H9 (cell line): ENCODE data around the gene SPDYA. TPM values are rescaled to one million over a fixed set of nuclear protein-coding genes. Genes with fewer than 3 reads are reported as not detected.

ENCODE experiments used
- DNase-seq: peaks from one replicate; pipeline ENCODE4 v3.0.0-alpha.2; 2017
- H2AFZ ChIP-seq: one replicate; pipeline ENCODE4 v1.6.1; 2013; ENCODE audit warnings: mild to moderate bottlenecking, low read length, control low read depth, moderate library complexity
- H2AK5ac ChIP-seq: 2 replicates; pipeline ENCODE4 v1.6.1; 2013; ENCODE audit warnings: low read length, control low read depth, mixed read lengths; ENCODE audit not compliant: insufficient read length
- H2BK120ac ChIP-seq: one replicate; pipeline ENCODE4 v1.6.1; 2013; ENCODE audit warnings: low read depth, mild to moderate bottlenecking, low read length, control low read depth, inconsistent platforms; ENCODE audit not compliant: poor library complexity, severe bottlenecking
- H2BK12ac ChIP-seq: 2 replicates; pipeline ENCODE4 v1.6.1; 2013; ENCODE audit warnings: low read length, control low read depth, mixed read lengths, low read depth; ENCODE audit not compliant: insufficient read length
- H2BK15ac ChIP-seq: 2 replicates; pipeline ENCODE4 v1.6.1; 2013; ENCODE audit warnings: low read depth, low read length, control low read depth
- H2BK20ac ChIP-seq: one replicate; pipeline ENCODE4 v1.6.1; 2013; ENCODE audit warnings: low read depth, mild to moderate bottlenecking, low read length, control low read depth, inconsistent platforms; ENCODE audit not compliant: poor library complexity, severe bottlenecking
- H2BK5ac ChIP-seq: 2 replicates; pipeline ENCODE4 v1.6.1; 2013; ENCODE audit warnings: low read length, control low read depth, mixed read lengths; ENCODE audit not compliant: insufficient read length
- H3K14ac ChIP-seq: 2 replicates; pipeline ENCODE4 v1.6.1; 2013; ENCODE audit warnings: low read length, control low read depth; ENCODE audit not compliant: insufficient read depth
- H3K18ac ChIP-seq: 2 replicates; pipeline ENCODE4 v1.6.1; 2013; ENCODE audit warnings: low read depth, mild to moderate bottlenecking, mixed read lengths, low read length, control low read depth; ENCODE audit not compliant: insufficient read length
- H3K23ac ChIP-seq: 2 replicates; pipeline ENCODE4 v1.6.1; 2013; ENCODE audit warnings: low read length, control low read depth, mixed read lengths, low read depth; ENCODE audit not compliant: insufficient read length
- H3K23me2 ChIP-seq: 2 replicates; pipeline ENCODE4 v1.6.1; 2013; ENCODE audit warnings: low read depth, mild to moderate bottlenecking, mixed read lengths, low read length, control low read depth; ENCODE audit not compliant: insufficient read length, poor library complexity, severe bottlenecking
- H3K27ac ChIP-seq: 2 replicates; pipeline ENCODE4 v1.5.1; 2013; ENCODE audit warnings: low read length, control low read depth, mixed read lengths, low read depth; ENCODE audit not compliant: insufficient read length
- H3K27me3 ChIP-seq: 2 replicates; pipeline ENCODE4 v1.6.1; 2013; ENCODE audit warnings: low read length, control low read depth, inconsistent platforms; ENCODE audit not compliant: insufficient read depth
- H3K4ac ChIP-seq: 2 replicates; pipeline ENCODE4 v1.6.1; 2013; ENCODE audit warnings: low read depth, mild to moderate bottlenecking, control low read depth, inconsistent platforms, low read length, moderate library complexity
- H3K4me1 ChIP-seq: 2 replicates; pipeline ENCODE4 v1.6.1; 2013; ENCODE audit warnings: low read length, control low read depth, inconsistent platforms; ENCODE audit not compliant: insufficient read depth
- H3K4me2 ChIP-seq: 2 replicates; pipeline ENCODE4 v1.6.1; 2013; ENCODE audit warnings: low read length, control low read depth, mixed read lengths; ENCODE audit not compliant: insufficient read length, insufficient read depth
- H3K56ac ChIP-seq: 2 replicates; pipeline ENCODE4 v1.6.1; 2013; ENCODE audit warnings: low read depth, mild to moderate bottlenecking, mixed read lengths, low read length, control low read depth; ENCODE audit not compliant: insufficient read length
- H3K79me1 ChIP-seq: 2 replicates; pipeline ENCODE4 v1.6.1; 2013; ENCODE audit warnings: low read depth, mild to moderate bottlenecking, moderate library complexity, low read length, control low read depth, inconsistent platforms; ENCODE audit not compliant: insufficient read depth, poor library complexity, severe bottlenecking
- H3K79me2 ChIP-seq: 2 replicates; pipeline ENCODE4 v1.6.1; 2013; ENCODE audit warnings: low read length, control low read depth, inconsistent platforms; ENCODE audit not compliant: insufficient read depth
- H3K9ac ChIP-seq: 2 replicates; pipeline ENCODE4 v1.6.1; 2013; ENCODE audit warnings: low read length, control low read depth, mixed read lengths; ENCODE audit not compliant: insufficient read length; ENCODE audit errors: extremely low read depth
- H3K9me3 ChIP-seq: one replicate; pipeline ENCODE4 v1.6.1; 2013; ENCODE audit warnings: low read depth, low read length, inconsistent platforms; ENCODE audit not compliant: control insufficient read depth
- H3T11ph ChIP-seq: one replicate; pipeline ENCODE4 v1.6.1; 2013; ENCODE audit warnings: mild to moderate bottlenecking, low read length, control low read depth, inconsistent platforms
- H4K20me1 ChIP-seq: one replicate; pipeline ENCODE4 v1.6.1; 2013; ENCODE audit not compliant: control insufficient read depth, insufficient read length, insufficient read depth
- H4K5ac ChIP-seq: 2 replicates; pipeline ENCODE4 v1.6.1; 2013; ENCODE audit warnings: low read depth, mild to moderate bottlenecking, mixed read lengths, low read length, control low read depth; ENCODE audit not compliant: insufficient read length
- H4K8ac ChIP-seq: replicated peaks from 2 replicates; pipeline ENCODE4 v1.6.1; 2013; ENCODE audit warnings: low read length, control low read depth, mixed read lengths, low read depth; ENCODE audit not compliant: insufficient read length
- H4K91ac ChIP-seq: 2 replicates; pipeline ENCODE4 v1.6.1; 2013; ENCODE audit warnings: low read depth, mild to moderate bottlenecking, moderate library complexity, mixed read lengths, low read length, control low read depth; ENCODE audit not compliant: insufficient read length
- H3K27ac Mint-ChIP-seq, 3 experiments: 2 replicates in 2 of 3; 3 replicates in 1 of 3; pipeline ENCODE4 v1.8.0; 2020 to 2021; ENCODE audit warnings: mixed read lengths in 3 of 3, mild to moderate bottlenecking in 1 of 3, moderate library complexity in 1 of 3
- H3K27me3 Mint-ChIP-seq: 2 replicates; pipeline ENCODE4 v1.8.0; 2021; ENCODE audit warnings: low read depth, mild to moderate bottlenecking, moderate library complexity, mixed read lengths
- H3K36me3 Mint-ChIP-seq, 3 experiments: 2 replicates in 2 of 3; 3 replicates in 1 of 3; pipeline ENCODE4 v1.8.0; 2020 to 2021; ENCODE audit warnings: low read depth in 3 of 3, mixed read lengths in 3 of 3; ENCODE audit not compliant: insufficient read depth in 1 of 3
- H3K4me1 Mint-ChIP-seq, 2 experiments: 2 replicates each; pipeline ENCODE4 v1.8.0; 2020; ENCODE audit warnings: mixed read lengths in 2 of 2
- H3K4me3 Mint-ChIP-seq, 2 experiments: 2 replicates in 1 of 2; 3 replicates in 1 of 2; pipeline ENCODE4 v1.8.0; 2020 to 2021; ENCODE audit warnings: mild to moderate bottlenecking in 2 of 2, mixed read lengths in 2 of 2, moderate library complexity in 1 of 2
- H3K9me3 Mint-ChIP-seq, 2 experiments: 2 replicates in 1 of 2; 3 replicates in 1 of 2; pipeline ENCODE4 v1.8.0; 2020; ENCODE audit warnings: mild to moderate bottlenecking in 2 of 2, mixed read lengths in 2 of 2, moderate library complexity in 1 of 2
- WGBS: extraction: QIAGEN DNeasy Blood & Tissue Kit; methylation state at CpG from one replicate; pipeline ENCODE4 v1.1.7; 2013; ENCODE audit warnings: missing lambda C conversion rate, low lambda C conversion rate, mixed read lengths; ENCODE audit not compliant: insufficient read length; ENCODE audit errors: extremely low coverage; 5-methylcytosine and 5-hydroxymethylcytosine counted together
- total RNA-seq: library from RNA; stranded (reverse); gene quantifications from 2 replicates; pipeline ENCODE4 v1.2.1, GENCODE V29; 2021
- TF ChIP-seq, protein P1 (sequence below): fragments of 200-600 bp; sonication (generic); conservative IDR thresholded peaks from 3 replicates; pipeline ENCODE4 v1.8.0; 2021; ENCODE audit warnings: antibody characterized with exemption, mild to moderate bottlenecking

Gene SPDYA
- total RNA-seq, 1 experiment from 2014 or later: 0.52 TPM

DNA sequence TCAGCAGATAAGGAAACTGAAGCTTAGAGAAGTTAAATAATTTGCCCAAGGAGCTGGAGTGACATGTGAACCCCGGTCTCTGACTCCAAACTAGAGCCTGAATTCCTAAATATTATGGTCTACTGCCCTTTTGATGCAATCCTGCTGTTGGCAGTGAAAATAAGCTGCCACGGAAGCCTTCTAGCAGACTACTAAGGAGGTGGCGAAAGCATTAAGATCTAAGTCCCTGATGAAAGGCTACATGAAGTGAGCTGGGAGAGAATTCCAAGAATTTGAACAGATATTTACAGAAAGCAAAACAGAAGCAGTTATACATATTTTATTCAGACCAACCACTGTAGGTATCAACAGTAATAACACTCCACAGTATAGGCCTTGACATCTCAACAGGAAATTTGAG, 31.4 kb downstream of the SPDYA start:
- H3K14ac ChIP-seq: no peak overlapping the region
- no peaks in the 10 kb centered on the region for H3K23me2 ChIP-seq
- H4K91ac ChIP-seq: no peak overlapping the region
- H3K27me3 ChIP-seq: no peaks in the 10 kb centered on the region
- H3K79me1 ChIP-seq: no peaks in the 10 kb centered on the region
- no peaks in the 10 kb centered on the region for H3K9me3 Mint-ChIP-seq
- H2BK120ac ChIP-seq: no peak overlapping the region
- no peak overlapping the region for H3K4me3 Mint-ChIP-seq
- H4K8ac ChIP-seq: no peak overlapping the region
- no peak overlapping the region for H3K56ac ChIP-seq
- H3K36me3 Mint-ChIP-seq: peaks cover 0 to 2% (median 0%) of the 10 kb centered on the region in 3 experiments; a peak in 2 of 7 replicates
- no peak overlapping the region for H4K5ac ChIP-seq
- H2BK5ac ChIP-seq: no peak overlapping the region
- H3K27ac Mint-ChIP-seq: no peak overlapping the region
- WGBS: no CpG with 5 or more reads among the region's 3 CpGs
- H3K4me1 Mint-ChIP-seq: no peaks in the 10 kb centered on the region
- H3K79me2 ChIP-seq: no peaks in the 10 kb centered on the region
- H3K27ac ChIP-seq: no peak overlapping the region
- H3K23ac ChIP-seq: no peak overlapping the region
- TF ChIP-seq, protein P1, sequence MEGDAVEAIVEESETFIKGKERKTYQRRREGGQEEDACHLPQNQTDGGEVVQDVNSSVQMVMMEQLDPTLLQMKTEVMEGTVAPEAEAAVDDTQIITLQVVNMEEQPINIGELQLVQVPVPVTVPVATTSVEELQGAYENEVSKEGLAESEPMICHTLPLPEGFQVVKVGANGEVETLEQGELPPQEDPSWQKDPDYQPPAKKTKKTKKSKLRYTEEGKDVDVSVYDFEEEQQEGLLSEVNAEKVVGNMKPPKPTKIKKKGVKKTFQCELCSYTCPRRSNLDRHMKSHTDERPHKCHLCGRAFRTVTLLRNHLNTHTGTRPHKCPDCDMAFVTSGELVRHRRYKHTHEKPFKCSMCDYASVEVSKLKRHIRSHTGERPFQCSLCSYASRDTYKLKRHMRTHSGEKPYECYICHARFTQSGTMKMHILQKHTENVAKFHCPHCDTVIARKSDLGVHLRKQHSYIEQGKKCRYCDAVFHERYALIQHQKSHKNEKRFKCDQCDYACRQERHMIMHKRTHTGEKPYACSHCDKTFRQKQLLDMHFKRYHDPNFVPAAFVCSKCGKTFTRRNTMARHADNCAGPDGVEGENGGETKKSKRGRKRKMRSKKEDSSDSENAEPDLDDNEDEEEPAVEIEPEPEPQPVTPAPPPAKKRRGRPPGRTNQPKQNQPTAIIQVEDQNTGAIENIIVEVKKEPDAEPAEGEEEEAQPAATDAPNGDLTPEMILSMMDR: no peak
- no peak for DNase-seq
- no peak overlapping the region for H2BK12ac ChIP-seq
- H2AK5ac ChIP-seq: no peak overlapping the region
- H3K9me3 ChIP-seq: no peaks in the 10 kb centered on the region
- no peak overlapping the region for H3K4ac ChIP-seq
- H3K4me2 ChIP-seq: no peak overlapping the region
- no peaks in the 10 kb centered on the region for H4K20me1 ChIP-seq
- no peak overlapping the region for H3K9ac ChIP-seq
- H3T11ph ChIP-seq: no peak overlapping the region
- no peak overlapping the region for H2AFZ ChIP-seq
- no peak overlapping the region for H2BK15ac ChIP-seq
- H2BK20ac ChIP-seq: no peak overlapping the region
- no peaks in the 10 kb centered on the region for H3K4me1 ChIP-seq
- H3K27me3 Mint-ChIP-seq: no peaks in the 10 kb centered on the region
- no peak overlapping the region for H3K18ac ChIP-seq
